Breast epithelium (tissue), 3 donors: ENCODE data around the gene ABHD8.

Experiments
- POLR2A ChIP-seq: fragments of 450-650 bp; IDR thresholded peaks from one replicate; pipeline ENCODE4 v1.6.1; 2016; ENCODE audit warnings: antibody characterized with exemption, mild to moderate bottlenecking, moderate library complexity
- TF ChIP-seq, protein P1 (sequence below), 3 donors: fragments of 450-650 bp; IDR thresholded peaks; one replicate each; pipeline ENCODE4 v1.5.1; 2016 to 2017; ENCODE audit warnings: antibody characterized with exemption in 3 of 3, mild to moderate bottlenecking in 3 of 3, moderate library complexity in 3 of 3

DNA sequence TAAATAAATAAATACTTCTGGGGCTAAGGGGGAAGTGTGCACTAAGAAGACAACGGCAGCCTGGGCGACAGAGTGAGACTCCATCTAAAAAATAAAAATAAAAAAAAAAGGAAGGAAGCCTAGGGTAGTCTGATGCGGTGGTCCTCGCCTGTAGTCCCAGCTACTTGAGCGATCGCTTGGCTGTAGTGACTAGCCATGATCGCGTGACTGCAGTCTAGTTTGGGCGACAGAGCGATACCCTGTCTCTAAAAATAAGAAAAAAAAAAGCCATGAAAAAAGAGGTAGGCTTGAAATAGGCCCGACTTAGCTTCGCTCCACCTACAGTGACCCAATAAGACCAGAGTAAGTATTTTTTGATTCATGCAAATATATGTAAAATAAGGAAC, 36.6 kb downstream of the ABHD8 start:
- TF ChIP-seq, protein P1, sequence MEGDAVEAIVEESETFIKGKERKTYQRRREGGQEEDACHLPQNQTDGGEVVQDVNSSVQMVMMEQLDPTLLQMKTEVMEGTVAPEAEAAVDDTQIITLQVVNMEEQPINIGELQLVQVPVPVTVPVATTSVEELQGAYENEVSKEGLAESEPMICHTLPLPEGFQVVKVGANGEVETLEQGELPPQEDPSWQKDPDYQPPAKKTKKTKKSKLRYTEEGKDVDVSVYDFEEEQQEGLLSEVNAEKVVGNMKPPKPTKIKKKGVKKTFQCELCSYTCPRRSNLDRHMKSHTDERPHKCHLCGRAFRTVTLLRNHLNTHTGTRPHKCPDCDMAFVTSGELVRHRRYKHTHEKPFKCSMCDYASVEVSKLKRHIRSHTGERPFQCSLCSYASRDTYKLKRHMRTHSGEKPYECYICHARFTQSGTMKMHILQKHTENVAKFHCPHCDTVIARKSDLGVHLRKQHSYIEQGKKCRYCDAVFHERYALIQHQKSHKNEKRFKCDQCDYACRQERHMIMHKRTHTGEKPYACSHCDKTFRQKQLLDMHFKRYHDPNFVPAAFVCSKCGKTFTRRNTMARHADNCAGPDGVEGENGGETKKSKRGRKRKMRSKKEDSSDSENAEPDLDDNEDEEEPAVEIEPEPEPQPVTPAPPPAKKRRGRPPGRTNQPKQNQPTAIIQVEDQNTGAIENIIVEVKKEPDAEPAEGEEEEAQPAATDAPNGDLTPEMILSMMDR (IDR thresholded peaks at IDR 0.05), result no peak
- no peak for TF ChIP-seq POLR2A
